ENCODE measurements around the gene FNDC3B.

Gene FNDC3B

DNA sequence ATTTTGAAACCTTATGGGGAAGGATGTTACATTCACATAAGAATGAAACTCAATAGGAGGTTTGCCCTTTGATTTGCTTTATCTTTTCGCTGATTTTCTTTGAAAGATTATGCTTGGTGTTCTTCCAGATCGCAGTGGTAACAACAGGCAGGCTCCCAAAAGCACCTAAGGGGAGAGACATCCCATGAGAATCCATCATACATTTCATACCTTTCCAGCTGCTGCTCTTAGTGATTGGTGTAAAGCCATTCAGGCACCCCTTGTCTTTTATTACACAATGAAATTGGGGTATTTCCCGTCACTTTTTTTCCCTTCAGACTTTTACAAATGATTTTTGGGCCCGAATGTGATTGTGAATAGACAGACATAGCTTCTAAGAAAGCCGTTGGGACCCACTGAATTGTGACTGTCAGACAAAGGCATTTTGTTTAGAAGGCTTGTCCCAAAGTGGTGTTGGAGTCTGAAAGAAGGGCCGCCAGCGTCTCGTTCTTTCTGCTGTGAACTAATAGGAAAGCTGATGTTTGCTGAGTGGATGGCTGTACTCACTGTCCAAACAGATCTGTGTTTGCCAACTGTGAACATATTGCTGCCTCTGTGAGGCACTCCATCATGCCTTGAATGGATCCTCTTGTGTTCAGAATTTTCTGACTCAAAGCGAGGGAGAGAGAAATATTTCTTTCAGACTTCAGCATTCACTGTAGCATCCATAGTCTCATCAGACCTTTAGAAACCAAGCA, 164.3 kb downstream of the FNDC3B start:
- TF ChIP-seq NFIC (IDR thresholded peaks at IDR 0.05): no peak
- TF ChIP-seq TCF12 (IDR thresholded peaks at IDR 0.05; ENCODE audit: low read depth): no peak
- TF ChIP-seq, protein P1, sequence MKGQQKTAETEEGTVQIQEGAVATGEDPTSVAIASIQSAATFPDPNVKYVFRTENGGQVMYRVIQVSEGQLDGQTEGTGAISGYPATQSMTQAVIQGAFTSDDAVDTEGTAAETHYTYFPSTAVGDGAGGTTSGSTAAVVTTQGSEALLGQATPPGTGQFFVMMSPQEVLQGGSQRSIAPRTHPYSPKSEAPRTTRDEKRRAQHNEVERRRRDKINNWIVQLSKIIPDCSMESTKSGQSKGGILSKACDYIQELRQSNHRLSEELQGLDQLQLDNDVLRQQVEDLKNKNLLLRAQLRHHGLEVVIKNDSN (IDR thresholded peaks at IDR 0.05): no peak
- no peak for TF ChIP-seq CEBPB (IDR thresholded peaks at IDR 0.05)
- TF ChIP-seq EP300 (IDR thresholded peaks at IDR 0.05; ENCODE audit: borderline replicate concordance): no peak
- no peak for TF ChIP-seq CREB1 (IDR thresholded peaks at IDR 0.05; ENCODE audit: low read depth)
- TF ChIP-seq, protein P2, sequence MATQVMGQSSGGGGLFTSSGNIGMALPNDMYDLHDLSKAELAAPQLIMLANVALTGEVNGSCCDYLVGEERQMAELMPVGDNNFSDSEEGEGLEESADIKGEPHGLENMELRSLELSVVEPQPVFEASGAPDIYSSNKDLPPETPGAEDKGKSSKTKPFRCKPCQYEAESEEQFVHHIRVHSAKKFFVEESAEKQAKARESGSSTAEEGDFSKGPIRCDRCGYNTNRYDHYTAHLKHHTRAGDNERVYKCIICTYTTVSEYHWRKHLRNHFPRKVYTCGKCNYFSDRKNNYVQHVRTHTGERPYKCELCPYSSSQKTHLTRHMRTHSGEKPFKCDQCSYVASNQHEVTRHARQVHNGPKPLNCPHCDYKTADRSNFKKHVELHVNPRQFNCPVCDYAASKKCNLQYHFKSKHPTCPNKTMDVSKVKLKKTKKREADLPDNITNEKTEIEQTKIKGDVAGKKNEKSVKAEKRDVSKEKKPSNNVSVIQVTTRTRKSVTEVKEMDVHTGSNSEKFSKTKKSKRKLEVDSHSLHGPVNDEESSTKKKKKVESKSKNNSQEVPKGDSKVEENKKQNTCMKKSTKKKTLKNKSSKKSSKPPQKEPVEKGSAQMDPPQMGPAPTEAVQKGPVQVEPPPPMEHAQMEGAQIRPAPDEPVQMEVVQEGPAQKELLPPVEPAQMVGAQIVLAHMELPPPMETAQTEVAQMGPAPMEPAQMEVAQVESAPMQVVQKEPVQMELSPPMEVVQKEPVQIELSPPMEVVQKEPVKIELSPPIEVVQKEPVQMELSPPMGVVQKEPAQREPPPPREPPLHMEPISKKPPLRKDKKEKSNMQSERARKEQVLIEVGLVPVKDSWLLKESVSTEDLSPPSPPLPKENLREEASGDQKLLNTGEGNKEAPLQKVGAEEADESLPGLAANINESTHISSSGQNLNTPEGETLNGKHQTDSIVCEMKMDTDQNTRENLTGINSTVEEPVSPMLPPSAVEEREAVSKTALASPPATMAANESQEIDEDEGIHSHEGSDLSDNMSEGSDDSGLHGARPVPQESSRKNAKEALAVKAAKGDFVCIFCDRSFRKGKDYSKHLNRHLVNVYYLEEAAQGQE (IDR thresholded peaks at IDR 0.05; ENCODE audit: low read depth): no peak
- TF ChIP-seq RAD21 (IDR thresholded peaks at IDR 0.05; ENCODE audit: low read depth): no peak
- no peak for TF ChIP-seq ZBTB7A (IDR thresholded peaks at IDR 0.05; ENCODE audit: low read depth)
- TF ChIP-seq YY1 (IDR thresholded peaks at IDR 0.05; ENCODE audit: low read depth): no peak

DNA sequence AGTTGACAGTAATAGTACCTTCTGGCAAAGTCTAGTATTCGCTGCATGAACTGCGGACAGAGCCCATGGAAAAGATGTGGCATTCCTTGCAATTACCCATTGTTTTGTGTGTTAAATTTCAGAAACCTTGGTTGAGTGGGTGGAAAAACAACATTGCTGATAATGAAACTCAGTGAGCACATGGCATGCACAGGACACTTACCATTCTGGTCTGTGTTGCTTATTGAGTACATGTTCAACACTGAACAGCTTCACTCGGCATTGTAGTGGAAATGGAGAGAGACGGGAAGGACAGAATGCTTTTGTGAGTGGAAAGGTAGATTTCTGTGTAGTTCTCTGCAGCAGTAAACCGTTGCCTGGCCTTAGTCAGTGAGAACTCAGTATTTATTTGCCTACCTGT, 165.3 kb downstream of the FNDC3B start:
- no peak for TF ChIP-seq EGR1 (IDR thresholded peaks at IDR 0.05)
- no peak for TF ChIP-seq TEAD4 (IDR thresholded peaks at IDR 0.05)
- no peak for TF ChIP-seq RAD21 (IDR thresholded peaks at IDR 0.05; ENCODE audit: low read depth)
- TF ChIP-seq CEBPB (IDR thresholded peaks at IDR 0.05): no peak
- TF ChIP-seq CREB1 (IDR thresholded peaks at IDR 0.05; ENCODE audit: low read depth): no peak
- no peak for TF ChIP-seq ZBTB7A (IDR thresholded peaks at IDR 0.05; ENCODE audit: low read depth)
- TF ChIP-seq, protein P1 (IDR thresholded peaks at IDR 0.05): no peak
- TF ChIP-seq TAF1 (IDR thresholded peaks at IDR 0.05; ENCODE audit: low read depth): no peak
- TF ChIP-seq, protein P2 (IDR thresholded peaks at IDR 0.05; ENCODE audit: low read depth): no peak
- TF ChIP-seq NFIC (IDR thresholded peaks at IDR 0.05): no peak
- no peak for TF ChIP-seq FOXM1 (IDR thresholded peaks at IDR 0.05; ENCODE audit: borderline replicate concordance, low read depth)
- TF ChIP-seq, protein P3, sequence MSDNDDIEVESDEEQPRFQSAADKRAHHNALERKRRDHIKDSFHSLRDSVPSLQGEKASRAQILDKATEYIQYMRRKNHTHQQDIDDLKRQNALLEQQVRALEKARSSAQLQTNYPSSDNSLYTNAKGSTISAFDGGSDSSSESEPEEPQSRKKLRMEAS (IDR thresholded peaks at IDR 0.05): no peak
- TF ChIP-seq TCF12 (IDR thresholded peaks at IDR 0.05; ENCODE audit: low read depth): no peak

DNA sequence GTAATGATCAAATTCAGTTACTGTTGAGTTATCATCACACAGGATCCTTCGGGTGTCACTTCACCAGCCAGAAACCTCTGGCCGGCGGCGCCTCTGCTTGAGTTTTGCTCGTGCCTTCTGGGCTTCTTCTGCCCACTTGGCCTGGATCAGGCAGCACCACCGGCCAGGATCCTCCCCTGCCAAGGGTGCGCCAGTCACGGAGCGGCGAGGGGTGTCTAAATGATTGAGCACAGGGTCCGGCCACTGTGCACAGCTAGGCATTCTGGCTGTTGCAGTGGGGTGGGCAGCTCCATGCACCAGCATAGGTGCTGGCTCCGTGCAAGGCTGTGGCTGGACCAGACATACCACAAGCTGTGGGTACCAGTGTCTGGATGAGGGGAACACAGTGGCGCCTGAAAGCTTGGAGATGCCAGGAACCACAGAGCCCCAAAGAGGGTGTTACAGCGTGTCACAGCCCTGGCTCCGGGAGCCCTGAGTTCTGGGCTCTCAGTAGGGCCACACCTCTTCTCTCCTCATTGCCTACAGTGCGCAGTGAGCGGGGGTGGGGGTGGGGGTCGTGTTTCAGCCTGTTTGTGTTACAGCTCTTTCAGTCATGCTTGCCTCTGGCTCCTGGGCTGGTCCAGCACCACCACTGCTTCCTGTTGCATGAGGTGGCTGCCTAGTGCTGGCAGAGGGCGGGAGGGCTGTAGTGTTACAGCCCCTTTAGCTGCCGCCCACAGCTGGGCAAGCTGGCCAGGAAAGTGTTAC, 169.4 kb downstream of the FNDC3B start:
- TF ChIP-seq FOXM1 (IDR thresholded peaks at IDR 0.05; ENCODE audit: borderline replicate concordance, low read depth): no peak
- TF ChIP-seq NFIC (IDR thresholded peaks at IDR 0.05): no peak
- no peak for TF ChIP-seq TAF1 (IDR thresholded peaks at IDR 0.05; ENCODE audit: low read depth)
- no peak for TF ChIP-seq CREB1 (IDR thresholded peaks at IDR 0.05; ENCODE audit: low read depth)
- no peak for TF ChIP-seq TCF12 (IDR thresholded peaks at IDR 0.05; ENCODE audit: low read depth)
- no peak for TF ChIP-seq CEBPB (IDR thresholded peaks at IDR 0.05)
- TF ChIP-seq, protein P3 (IDR thresholded peaks at IDR 0.05): no peak

DNA sequence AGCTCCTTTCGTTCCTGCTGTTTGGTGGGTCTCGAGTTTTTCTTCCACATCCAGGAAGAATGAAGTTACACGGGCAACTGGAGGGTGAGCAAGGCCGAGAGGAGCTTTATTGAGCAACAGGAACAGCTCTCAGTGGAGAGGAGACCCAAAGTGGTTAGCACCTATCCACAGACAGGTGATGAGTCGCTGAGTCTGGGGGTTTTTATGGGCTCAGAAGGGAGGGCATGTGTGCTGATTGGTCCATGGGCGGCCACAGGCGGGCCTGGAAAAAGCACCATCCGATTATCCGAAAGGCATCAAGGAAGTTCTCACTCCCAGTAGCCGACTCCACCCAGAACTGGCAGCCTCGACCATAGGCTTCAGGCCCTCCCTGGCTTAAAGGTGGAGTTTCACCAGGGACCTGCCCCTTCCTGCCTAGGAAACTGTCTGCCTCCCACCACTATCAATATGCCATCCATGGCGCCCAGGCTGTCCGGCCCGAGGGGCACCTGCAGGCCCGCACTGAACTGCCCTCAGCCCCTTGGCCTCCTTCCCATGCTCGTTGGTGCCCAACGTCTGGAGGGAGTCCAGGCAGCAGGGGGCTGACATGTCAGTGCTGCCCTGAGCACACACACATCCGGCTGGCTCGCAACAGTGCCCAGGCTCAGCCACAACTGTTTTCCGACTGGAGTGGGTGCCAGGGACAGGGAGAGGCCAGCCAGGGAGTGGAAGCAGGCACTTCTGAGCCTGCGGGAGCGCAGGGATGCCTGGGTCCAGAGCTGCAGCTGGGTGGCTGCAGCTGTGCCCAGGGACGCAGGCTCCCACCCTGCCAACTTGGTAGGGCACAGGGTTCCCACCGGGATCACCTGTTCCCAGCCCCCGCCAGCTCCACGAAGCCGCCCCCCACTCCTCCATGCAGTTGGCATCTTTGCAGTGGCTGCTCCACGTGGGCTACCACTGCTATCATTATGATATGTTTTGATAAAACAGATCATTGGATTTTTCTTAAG, 170.2 kb downstream of the FNDC3B start:
- TF ChIP-seq TCF12 (IDR thresholded peaks at IDR 0.05; ENCODE audit: low read depth) (no peak), FOXM1 (IDR thresholded peaks at IDR 0.05; ENCODE audit: borderline replicate concordance, low read depth) (no peak), RAD21 (IDR thresholded peaks at IDR 0.05; ENCODE audit: low read depth) (no peak), EP300 (IDR thresholded peaks at IDR 0.05; ENCODE audit: borderline replicate concordance) (peak; percentile 32), YY1 (IDR thresholded peaks at IDR 0.05; ENCODE audit: low read depth) (no peak), TAF1 (IDR thresholded peaks at IDR 0.05; ENCODE audit: low read depth) (no peak; the same call in 1 of the 2 replicates), ZBTB7A (IDR thresholded peaks at IDR 0.05; ENCODE audit: low read depth) (no peak), CEBPB (IDR thresholded peaks at IDR 0.05) (no peak), TEAD4 (IDR thresholded peaks at IDR 0.05) (no peak), EGR1 (IDR thresholded peaks at IDR 0.05) (no peak), NFIC (IDR thresholded peaks at IDR 0.05) (0 out of 2 replicates have a peak, but pooled peaks have one; percentile 32), CREB1 (IDR thresholded peaks at IDR 0.05; ENCODE audit: low read depth) (no peak)
- TF ChIP-seq, protein P2 (IDR thresholded peaks at IDR 0.05; ENCODE audit: low read depth): no peak
- TF ChIP-seq, protein P3 (IDR thresholded peaks at IDR 0.05): no peak
- TF ChIP-seq, protein P1 (IDR thresholded peaks at IDR 0.05): no peak

All from Ishikawa (cell line).